GM18873 (cell line): ENCODE measurements around the gene GNB1.

ENCODE experiments used
- ATAC-seq: cut with Tn5 transposase; IDR thresholded peaks from one replicate; pipeline ENCODE4 v1.9.1; 2021; ENCODE audit warnings: mild to moderate bottlenecking, moderate library complexity, moderate number of reproducible peaks; ENCODE audit not compliant: unreplicated experiment, low FRiP score

GNB1 gene

DNA sequence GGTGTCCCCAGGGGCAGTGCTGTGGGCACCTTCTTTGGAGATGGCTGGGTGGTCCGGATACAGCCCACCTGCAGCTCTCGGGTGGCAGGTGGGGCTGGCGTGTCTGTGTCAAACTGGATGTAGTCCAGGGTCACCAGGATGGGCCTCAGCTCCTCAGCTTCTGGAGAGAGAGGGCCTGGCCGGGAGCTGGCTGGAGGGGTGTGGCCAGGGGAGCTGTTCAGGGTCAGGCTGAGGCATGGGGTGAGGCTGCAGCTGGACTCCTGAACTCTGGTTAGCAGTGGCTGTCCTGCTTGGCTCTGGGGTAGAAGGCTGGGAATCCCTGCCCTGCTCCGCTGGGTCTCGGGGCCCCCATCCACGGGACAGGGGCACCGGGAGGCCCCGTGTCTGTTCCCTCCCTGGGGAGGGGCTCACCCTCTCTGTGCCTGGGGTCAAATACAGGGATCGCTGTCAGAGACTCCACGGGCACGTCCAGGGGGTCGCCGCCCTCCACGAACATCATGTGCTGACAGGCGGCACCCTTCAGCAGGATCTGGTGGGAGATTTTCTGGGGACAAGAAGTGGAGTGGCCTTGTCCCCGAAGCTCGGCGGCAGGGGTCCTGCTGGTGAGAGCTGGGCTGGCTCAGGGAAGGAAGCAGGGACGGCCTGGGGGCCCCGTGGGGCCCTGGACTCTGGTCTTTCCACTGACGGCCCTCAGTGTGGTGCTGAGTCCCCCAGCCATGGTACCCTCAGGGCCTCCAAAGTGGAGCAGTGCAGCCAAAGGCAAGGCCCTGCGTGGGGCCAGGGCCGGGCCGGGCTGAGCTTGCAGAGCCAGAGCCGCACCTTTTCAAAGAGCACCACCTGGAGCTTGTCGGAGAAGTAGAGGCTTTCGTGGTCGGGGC lies 32.3 kb upstream of the GNB1 start:
- no peak for ATAC-seq

DNA sequence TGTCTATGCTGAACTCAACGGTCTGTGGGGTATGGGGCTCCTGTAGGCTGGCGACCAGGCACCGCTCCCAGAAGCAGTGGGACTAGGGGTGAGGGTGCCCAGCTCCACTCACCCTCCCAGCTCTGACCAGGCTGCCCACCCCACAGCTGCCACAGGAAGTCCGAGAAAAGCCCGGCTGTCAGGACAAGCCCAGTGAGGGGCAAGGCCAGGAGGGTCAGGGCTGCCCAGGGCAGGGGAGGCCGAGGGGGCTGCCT lies 31.7 kb upstream of the GNB1 start:
- ATAC-seq: no peak

DNA sequence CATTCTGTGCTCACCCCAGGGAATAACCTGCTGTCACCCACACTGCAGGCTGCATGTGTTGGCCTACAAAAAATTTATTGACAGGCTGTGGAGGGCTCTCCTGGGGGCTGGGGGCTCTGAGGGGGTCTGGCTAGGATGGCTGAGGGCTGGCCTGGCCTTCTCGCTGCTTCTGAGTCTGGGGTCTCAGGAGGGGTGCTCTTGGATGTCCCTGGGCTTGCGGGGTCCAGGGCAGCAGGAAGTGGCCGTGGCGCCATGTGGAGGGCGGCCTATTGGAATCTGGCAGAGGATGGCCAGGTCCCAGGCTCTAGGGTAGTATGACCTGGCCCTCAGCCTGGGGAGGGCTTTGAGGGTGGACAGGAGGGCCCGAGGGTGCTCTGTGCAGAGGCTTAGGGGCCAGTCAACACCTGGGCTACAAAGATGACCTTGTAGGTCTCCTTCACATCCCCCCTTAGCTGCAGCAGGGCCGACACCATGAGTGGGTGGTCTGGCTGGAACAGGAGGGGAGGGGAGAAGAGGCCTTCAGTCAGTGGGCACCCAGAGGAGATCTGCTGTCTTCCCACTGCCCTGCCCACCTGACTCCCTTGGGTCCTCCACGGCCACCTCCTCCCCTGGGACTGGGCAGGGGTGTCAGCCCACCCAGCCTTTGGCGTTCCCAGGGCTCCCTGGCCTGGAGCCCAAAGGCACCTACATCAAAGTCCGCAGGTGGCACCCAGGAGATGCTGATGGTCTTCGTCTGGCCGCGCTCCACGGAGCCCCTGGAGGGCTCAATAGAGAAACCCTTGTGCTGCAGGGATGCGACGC lies 31.2 kb upstream of the GNB1 start:
- ATAC-seq: no peak

DNA sequence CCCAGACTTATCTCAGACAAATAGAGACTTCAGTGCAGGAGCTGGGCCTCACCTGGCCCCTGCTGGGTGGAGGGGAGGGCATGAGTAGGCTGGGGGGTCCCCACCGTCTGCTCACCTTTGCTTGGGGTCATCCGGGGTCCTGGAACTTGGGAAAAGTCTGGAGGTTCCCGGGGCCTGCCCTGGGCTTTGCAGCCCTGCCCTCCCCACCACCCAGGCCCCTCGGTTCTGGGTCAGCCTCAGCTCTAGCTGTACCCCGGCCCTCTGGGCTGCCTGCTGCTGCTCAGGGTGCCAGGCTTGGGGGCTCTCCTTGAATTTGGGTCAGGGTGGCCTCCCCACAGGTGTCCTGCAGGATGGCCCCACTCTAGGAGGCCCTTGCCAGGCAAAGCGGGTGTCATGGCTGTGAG lies 30.6 kb upstream of the GNB1 start:
- no peak for ATAC-seq

DNA sequence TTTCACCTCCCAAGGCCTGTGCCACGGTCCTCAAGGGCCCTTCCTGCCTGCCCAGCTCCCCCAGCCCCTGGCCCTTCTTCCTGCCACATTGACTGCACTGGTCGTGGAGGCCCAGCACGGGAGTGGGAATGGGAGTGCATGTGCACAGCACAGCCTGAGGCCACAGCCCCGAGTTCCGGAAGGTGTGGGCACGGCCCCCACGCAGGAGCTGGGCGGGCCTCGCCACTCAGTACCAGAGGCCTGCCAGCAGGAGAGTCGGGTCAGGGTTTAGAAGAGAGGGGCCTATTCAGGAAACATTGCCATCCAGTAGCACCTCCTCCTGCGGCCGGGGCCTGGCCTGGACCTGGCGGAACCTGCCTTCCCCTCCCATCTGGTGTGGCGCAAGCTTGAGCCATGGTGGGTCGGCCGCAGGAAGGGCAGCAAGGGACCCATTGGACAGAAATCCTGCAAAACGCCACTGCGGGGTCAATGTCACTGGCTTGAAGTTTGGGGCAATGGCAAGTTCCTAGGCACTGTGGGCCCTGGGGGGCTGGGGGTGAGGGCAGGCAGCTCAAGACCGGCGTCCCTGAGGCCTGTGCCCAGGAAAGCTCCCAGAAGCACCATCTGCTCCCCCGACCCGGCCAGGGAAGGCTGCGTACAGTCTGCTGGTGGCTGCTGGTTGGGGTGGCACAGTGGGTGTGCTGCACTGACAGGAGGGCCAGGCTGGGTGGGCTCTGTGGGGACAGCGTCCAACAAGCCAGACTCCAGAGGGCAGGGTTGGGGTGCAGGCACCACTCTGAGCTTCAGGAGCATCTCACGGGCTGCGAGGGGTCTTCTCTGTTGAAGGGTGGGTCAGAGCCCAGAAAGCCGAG lies 29.9 kb upstream of the GNB1 start:
- no peak for ATAC-seq

DNA sequence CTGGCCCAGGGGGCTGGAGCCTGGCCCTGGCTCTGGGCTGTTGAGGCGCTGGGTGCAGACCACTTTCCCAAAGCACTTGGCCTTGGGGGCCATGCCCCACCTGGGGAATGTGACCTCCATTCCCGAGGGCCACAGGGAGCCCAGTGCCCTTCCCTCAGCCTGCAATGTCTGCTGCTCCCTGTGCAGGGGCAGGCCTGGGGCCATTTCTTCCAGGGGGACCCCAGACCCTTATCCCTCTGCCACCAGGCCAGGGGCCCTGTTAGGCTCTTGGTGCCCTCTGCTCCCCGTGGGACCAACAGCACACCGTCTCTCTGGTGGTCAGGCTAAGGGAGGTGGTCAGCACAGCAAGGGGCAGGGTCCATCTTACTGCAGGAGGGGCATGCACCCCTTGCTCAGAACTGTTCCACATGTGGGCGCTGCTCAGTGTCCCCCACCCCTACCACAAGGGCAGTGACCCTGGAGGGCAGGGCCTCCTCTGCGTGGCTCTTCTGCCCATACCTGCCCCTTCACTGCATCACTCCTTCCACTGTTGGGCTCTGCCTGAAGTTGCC lies 29.2 kb upstream of the GNB1 start:
- ATAC-seq: peak; percentile 1

DNA sequence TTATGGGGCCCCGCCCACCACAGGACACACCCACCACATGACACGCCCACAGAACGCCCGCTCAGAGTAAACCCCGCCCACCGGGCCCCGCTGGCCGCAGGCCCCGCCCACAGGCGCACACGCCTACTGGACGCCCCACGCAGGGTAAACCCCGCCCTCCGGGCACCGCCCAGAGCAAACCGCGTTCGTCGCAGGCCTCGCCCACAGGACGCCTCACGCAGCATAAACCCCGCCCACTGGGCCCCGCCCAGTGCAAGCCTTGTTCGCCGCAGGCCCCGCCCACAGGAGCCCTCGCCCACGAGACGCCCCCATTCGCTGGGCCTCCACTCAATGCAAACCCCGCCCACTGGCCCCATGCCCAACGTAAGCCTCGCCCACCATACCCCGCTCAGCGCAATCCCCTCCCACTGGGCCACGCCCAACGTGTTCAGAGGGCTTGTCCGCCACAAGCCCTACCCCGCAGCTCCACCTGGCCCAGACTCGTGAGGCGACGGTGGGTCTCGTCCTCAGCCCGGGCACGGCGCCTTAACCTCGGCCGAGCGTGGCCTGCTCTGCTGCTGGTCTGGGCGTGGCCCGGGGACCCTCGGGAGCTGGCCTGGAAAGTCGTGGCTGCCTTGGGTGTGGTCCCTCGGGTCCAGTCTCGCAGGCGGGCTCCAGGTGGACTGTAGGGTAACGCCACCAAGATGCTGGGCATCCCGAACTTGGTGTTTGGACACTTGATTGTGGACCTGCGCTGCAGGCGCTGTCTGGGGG lies 28.6 kb upstream of the GNB1 start:
- peak; percentile 64 for ATAC-seq

DNA sequence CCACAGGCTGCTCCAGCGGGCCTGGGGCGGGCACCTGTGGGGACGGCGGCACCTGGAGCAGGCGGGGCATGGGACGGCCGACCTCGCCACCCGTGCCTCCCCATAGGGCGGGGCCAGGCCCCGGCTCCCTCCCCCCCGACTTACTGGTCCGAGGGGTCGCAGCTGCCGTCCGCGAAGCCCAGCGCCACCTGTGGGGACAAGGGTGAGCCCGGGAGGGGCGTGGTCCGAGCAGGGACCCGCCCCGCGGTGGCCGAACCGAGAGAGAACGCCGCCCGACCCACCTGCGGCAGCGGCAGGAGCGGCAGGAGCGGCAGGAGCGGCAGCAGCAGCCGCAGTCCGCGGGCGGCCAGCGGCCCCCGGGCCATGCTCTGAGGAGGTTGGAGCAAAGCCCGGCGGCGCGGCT lies 28.0 kb upstream of the GNB1 start, which contains the start of gene TMEM52:
TSS of gene TMEM52 (minus strand) at position 379 of the 403 bp plus-strand sequence. CDS start at position 365, 14 bp downstream.
- peak; percentile 7 for ATAC-seq

DNA sequence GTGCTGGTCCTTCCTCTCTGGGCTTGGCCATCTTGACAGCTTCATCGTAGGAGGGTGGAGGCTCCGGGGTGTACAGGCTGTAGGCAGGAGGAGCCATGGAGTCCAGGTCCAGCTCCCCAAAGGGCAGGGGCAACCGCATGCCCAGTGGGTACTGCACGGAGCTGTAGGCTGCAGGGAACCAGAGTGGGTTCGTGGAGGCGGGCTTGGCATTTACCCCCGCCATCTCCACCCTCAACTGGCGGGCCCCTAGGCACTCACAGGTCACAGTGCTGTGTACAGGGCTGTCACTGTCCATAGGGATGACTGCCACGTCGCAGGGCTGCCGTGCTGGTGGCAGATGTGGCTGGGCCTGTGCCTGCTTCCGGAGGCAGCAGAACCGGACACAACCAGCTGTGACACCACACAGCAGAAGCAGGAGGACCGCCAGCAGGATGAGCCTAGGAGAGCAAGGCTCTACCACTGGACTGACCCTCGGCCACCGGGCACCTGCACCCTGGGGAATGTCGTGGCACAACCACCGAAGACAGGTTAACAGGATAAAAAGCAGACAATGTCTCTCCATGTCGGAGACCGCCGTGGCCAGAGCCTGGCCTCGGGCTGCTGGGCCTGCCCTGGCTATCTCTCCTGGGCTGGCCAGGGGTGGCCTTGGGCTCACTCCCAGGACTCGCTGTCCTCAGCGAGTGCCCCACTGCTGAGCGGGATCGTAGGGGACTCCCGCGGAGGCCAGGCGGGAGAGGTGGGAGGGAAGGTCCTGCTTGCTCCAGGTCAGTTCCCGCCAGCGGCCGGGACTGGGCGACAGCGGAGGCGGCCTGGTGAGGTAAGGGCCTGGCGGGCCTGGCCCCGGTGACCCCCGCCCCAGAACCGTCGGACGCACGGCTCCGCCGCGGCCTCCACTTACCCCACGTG lies 27.4 kb upstream of the GNB1 start:
- ATAC-seq: no peak

DNA sequence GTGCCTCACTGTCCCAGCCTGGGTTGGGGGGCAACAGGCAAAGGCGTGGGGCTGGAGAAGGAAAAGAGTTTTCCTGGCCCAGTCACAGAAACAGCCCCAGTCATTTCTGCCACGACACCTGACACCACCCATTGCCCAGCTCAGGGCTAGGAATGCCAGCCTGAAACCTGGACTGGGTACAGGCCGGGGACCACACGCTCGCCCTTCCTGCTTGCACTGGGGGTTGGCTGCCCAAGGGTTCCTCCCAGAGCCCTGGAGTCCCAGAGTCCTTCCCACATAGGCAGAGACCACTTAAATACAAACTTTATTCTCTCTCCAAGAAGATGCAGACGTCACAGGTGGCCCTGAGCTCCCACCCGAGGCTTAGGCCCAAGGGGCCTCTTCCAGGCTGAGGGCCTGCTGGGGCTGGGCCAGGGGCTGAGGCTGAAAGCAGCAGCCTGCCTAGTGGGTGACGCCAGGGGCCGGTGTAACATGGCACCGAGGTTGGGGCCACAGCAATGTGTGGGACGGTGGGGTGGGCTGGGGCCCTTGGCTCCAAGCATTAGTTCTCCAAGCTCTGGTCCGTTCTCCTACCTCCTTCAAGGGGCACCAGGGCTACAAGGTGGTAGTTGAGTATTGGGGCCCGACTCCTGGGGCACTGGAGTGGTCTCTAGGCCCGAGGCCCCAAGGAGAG lies 26.6 kb upstream of the GNB1 start:
- ATAC-seq: no peak

DNA sequence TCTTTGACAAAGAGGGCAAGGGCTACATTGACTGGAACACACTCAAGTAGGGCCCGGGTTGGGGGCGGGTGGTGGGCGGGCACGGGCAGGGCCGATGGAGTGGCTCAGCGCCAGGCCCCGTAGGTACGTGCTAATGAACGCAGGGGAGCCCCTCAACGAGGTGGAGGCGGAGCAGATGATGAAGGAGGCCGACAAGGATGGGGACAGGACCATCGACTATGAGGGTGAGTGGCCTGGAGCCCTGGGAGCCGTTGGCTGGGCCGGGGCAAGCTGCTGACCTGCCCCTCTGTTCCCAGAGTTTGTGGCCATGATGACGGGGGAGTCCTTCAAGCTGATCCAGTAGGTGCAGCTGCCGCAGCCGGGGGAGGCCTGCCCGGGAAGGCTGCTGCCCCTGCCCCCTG lies 26.0 kb upstream of the GNB1 start:
- no peak for ATAC-seq

DNA sequence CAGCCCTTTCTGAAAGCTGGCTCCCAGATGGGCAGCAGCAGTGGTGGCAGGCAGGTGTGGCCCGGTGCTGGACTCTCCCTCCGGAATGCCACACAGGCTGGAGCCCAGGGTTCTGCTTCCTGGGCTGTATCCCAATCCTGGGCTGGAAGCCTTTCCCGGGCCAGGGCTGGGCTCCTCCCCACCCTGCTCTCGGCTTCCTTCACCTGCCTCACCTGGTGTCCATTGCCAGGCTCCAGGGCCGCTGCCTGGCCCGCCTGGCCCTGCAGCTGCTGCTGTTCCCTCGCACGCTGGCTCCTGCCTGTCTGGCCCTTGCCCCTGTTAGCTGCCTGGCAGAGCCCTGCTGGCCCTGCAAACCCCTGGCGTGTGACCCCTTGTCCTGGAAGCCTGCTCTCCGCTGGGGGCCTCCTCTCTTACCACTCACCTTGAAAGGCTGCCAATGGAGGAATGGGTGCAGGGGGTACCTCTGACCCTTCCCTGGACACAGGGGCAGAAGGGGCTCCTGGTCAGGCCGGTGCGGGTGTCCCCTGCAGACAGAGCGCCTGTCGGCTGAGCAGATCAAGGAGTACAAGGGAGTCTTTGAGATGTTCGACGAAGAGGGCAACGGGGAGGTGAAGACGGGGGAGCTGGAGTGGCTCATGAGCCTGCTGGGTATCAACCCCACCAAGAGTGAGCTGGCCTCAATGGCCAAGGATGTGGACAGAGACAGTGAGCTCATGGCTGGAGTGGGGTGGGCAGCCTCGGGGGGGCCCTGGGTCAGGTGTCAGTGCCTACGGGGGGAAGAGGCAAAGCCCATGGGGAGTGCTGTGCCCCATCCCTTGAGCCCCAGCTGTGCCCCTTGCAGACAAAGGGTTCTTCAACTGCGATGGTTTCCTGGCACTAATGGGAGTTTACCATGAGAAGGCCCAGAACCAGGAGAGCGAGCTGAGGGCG lies 25.3 kb upstream of the GNB1 start:
- no peak for ATAC-seq

DNA sequence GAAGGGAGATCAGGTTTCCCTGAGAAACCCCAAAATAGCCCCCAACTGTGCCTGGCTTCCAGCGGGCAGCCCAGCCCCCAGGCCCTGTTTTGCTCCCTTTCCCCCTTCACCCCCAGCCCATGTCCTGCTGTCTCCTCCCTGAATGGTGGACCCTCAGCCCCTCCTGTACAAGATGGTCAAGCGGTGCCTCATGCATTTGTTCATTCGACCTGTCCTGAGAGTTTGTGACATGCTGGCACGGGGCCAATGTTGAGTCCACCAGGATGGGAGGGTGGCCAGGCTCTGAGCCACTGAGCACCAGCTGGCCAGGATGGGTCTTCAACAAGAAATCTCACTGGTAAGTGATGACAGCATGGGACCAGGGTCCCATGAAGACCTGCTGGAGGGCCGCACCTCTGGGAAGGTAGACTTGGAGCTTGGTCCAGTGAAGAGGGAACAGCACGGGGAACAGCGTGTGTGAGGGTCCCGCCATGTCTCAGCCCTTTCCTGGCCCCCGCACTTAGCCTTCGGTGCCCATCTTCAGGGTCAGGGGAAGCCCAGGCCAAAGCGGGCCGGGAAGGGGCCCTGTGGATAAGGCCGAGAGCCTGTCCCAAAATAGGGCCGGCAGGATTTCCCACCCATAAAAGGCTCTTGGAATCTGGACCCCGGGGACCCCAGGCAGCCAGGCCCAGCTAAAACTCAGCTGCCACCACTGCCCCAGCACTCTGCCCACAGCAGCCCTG lies 24.2 kb upstream of the GNB1 start, which contains the start of gene CALML6:
TSS of gene CALML6 (plus strand) at position 290 of the 722 bp plus-strand sequence. CDS start at position 311, 21 bp downstream.
- ATAC-seq: no peak

DNA sequence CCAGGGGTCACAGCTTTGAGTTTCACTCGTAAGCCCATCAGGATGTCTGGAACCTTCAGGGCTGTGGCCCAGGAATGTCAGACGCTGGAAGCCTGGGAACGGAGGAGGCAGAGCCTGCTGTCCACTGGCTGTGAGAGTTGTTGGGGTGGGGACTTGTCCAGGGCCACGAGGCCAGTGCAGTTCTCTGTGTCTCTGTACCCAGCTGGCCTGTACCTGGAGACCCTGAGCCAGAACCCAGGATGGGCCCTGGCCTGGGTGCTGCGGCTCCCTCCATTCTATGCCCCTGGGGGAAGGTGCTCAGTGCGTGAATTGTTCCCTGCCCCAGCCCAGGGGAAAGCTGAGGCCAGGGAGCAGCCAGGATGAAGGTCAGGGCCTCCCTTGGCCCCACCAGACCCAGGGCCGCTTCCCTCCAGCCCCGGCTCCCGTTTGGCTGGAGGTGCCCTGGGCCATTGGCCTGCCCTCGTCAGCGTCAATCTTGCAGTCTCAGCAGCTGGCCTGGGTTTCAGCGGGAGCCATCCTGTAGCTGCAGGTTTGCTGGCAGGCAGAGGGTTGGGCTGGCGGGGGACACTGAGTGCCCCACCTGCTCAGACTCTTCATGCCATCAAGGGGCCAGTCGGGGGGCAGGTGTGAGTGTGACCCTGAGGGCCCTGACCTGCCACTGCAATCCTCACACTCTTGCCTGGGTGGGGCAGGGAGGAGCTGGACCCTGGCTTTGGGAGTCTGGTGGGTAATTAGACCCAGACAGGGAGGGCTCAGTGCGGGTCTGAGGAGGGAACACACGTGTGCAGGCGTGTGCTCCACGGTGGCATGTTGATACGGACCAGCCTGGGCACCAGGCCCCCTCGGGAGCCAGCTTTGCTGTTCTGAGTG lies 23.4 kb upstream of the GNB1 start:
- no peak for ATAC-seq

DNA sequence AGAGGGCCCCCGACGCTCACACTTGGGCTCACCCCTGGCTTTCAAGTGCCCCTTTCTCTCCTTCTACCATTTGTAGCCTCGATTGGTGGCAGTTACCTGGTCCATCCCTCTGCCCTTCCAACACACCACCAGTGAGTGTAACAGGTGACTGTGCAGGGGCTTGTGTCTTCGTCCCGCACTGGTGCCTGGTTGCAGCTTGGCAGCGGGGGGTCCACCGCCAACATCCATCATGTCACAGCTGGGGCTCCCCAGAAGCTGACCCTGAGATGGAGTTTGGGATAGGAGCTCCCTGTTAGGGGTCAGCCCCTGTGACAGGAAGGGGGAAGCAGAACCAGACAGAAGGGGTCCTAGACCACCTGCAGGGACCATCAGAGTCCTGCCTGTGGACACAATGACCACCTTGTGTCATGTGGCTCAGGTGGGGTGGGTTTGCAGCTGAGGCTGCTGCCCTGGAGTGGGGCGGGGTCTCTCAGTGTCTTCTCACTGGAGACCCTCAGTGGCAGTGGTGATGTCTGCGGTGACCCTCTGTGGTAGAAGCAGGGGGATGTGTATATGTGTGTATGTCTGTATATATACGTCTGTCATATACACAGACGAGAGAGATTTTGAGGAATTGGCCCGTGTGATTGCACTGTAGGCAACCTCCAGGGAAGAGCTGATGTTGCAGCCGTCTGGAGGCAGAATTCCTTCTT lies 20.6 kb upstream of the GNB1 start:
- no peak for ATAC-seq
